BJ (cell line): ENCODE measurements around the gene SDK1. TPM values are rescaled to one million over a fixed set of nuclear protein-coding genes. Genes with fewer than 3 reads are reported as not detected.

Source experiments
- CTCF ChIA-PET: fragments of 350-600 bp; formaldehyde crosslinking; extraction: SDS; loops from one replicate; lab custom pipeline; 2021; ENCODE audit warnings: antibody characterized with exemption, inconsistent platforms; lab: Yijun Ruan, JAX
- POLR2A ChIA-PET: fragments of 300-600 bp; sonication (Branson Sonifier 250); formaldehyde crosslinking; extraction: SDS; loops from one replicate; lab custom pipeline; 2021; ENCODE audit warnings: antibody characterized with exemption; lab: Charles Lee
- DNase-seq: peaks from one replicate; pipeline ENCODE4 v3.0.0-alpha.2; 2011; ENCODE audit warnings: low read depth
- H3K27me3 ChIP-seq: 2 replicates; pipeline ENCODE4 v1.6.0; 2011; ENCODE audit warnings: low read length; ENCODE audit not compliant: control insufficient read depth, insufficient read depth
- H3K36me3 ChIP-seq: 2 replicates; pipeline ENCODE4 v1.5.1; 2011; ENCODE audit warnings: low read length; ENCODE audit not compliant: control insufficient read depth, insufficient read depth
- H3K4me3 ChIP-seq: 2 replicates; pipeline ENCODE4 v1.5.1; 2011; ENCODE audit warnings: low read depth, mild to moderate bottlenecking, control low read depth, low read length
- polyA plus RNA-seq: library from polyadenylated mRNA; depleted of rRNA; stranded (reverse); fragments of >200 nt; gene quantifications from 2 replicates; pipeline ENCODE4 v1.2.3, GENCODE V29; 2011
- TF ChIP-seq, protein P1 (sequence below): IDR thresholded peaks from 2 replicates; pipeline ENCODE4 v1.5.1; 2011; ENCODE audit warnings: low read depth, mild to moderate bottlenecking, control low read depth, inconsistent platforms, low read length, moderate library complexity; ENCODE audit not compliant: insufficient read depth

The SDK1 gene
- polyA plus RNA-seq, 1 experiment, result 0.01 TPM

DNA sequence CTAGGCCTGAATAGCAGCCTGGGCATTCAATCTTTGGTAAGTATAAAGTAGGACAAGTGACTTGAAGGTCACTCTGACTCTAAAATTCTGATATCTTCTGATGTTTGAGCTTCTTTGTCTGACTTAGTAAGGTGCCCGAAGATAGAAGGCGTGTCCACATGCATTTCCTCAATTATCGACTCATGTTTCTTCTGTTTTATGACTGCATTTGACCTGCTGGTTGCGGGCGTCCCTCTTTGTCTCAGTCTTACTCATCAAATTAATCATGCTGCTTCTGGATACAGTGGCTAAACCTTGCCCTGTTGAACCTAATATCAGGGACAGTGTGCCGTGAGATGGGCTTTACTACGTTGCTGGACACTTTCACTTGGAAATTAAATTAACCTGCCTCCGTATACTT, 534.1 kb downstream of the SDK1 start:
- no peaks in the 10 kb centered on the region for H3K27me3 ChIP-seq
- no peak for DNase-seq
- no peaks in the 10 kb centered on the region for H3K36me3 ChIP-seq
- ChIA-PET POLR2A (no interaction called here), CTCF (no interaction called here)
- H3K4me3 ChIP-seq, result no peak overlapping the region
- TF ChIP-seq, protein P1, sequence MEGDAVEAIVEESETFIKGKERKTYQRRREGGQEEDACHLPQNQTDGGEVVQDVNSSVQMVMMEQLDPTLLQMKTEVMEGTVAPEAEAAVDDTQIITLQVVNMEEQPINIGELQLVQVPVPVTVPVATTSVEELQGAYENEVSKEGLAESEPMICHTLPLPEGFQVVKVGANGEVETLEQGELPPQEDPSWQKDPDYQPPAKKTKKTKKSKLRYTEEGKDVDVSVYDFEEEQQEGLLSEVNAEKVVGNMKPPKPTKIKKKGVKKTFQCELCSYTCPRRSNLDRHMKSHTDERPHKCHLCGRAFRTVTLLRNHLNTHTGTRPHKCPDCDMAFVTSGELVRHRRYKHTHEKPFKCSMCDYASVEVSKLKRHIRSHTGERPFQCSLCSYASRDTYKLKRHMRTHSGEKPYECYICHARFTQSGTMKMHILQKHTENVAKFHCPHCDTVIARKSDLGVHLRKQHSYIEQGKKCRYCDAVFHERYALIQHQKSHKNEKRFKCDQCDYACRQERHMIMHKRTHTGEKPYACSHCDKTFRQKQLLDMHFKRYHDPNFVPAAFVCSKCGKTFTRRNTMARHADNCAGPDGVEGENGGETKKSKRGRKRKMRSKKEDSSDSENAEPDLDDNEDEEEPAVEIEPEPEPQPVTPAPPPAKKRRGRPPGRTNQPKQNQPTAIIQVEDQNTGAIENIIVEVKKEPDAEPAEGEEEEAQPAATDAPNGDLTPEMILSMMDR, result no peak

DNA sequence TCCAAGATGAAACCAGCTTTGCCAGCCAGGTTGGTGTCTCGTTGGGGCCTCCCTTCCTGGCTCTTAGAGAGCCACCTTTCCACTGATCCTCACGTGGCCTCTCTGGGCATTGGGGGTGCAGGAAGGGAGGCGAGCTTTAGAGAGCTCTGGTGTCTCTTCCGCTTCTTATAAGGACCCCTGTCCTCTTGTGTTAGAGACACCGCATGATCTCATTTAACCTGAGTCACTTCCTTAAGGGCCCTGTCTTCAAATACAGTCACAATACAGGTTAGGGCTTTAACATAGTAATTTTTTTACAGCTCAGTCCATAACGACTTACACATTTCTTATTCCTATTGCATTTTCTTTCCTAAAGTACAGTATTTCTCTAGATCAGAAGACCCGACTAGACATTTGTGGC, 535.8 kb downstream of the SDK1 start:
- TF ChIP-seq, protein P1, result no peak
- H3K27me3 ChIP-seq, result no peaks in the 10 kb centered on the region
- ChIA-PET CTCF (no interaction called here), POLR2A (no interaction called here)
- no peaks in the 10 kb centered on the region for H3K36me3 ChIP-seq
- H3K4me3 ChIP-seq, result no peak overlapping the region
- DNase-seq, result no peak

DNA sequence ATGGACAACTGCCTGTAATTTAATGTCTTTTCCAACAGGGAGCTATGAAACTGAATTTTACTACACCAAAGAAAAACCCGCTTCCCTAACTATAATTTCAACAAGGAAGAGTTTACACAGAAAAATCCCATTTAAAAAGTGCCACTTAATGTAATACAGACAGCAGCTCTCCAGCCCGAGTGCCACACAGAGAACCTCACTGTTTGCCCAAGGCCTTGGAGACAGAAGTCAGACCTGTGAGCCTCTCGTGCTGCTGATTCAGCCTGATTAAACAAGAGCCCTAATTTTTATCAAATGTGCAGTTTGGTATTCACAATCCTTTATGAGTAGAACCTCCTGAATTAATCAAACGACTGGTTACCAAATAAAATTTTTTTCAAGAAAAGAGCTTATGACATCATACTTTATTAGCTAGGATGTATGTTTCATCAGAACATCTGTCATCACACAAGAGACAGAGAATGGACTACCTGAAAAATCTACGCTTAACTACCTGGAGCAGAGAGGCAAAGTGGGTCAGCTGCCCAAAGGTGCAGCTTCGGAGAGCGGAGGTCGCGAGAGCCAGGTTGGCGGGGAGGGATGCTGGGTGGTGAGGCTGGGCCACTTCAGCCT, 543.6 kb downstream of the SDK1 start:
- no peak overlapping the region for H3K4me3 ChIP-seq
- POLR2A ChIA-PET, result no interaction called here
- DNase-seq, result no peak
- TF ChIP-seq, protein P1, result no peak
- CTCF ChIA-PET, result no interaction called here
- no peaks in the 10 kb centered on the region for H3K27me3 ChIP-seq
- H3K36me3 ChIP-seq, result no peaks in the 10 kb centered on the region

DNA sequence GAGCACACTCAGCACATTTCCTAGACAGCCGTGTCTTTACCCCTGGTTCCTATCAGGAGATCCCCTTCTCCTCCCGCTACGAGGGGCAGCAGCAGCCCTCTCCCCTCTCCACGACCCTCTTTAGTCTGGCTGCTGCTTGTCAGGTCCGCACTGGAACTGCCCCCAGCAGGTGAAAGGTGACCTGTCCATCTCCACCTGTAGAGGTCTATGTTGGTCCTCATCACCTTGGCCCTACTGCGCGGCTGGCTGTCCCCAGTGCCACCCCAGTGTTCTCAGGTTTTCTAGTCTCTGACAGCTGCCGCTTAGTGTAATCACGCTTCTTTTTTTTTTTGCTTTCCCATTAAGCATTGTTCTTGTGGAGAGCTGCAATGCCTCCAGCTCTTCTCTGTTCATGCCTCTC, 545.7 kb downstream of the SDK1 start:
- Histone ChIP-seq H3K36me3 (no peaks in the 10 kb centered on the region), H3K27me3 (no peaks in the 10 kb centered on the region), H3K4me3 (no peak overlapping the region)
- TF ChIP-seq, protein P1, result no peak
- ChIA-PET POLR2A (no interaction called here), CTCF (no interaction called here)
- no peak for DNase-seq

DNA sequence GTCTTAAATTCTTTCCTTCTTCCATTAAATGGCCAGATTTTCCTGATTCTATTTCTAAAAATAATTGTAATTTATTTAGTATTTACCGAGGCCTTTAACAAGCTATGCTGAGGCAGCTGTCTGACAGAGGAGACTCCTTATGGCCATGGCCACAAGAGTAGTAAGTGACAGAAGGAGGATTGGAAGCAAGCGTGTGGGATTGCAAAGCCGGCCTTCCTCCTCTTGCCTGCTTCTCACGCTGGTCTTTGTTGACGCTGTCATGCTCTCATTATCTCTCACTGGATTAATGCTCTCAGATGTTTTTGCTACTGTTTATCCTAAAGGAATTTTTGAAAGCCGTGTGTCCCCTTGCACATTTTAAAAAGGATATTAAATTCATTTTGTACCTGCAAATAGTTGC, 546.3 kb downstream of the SDK1 start:
- no peaks in the 10 kb centered on the region for H3K36me3 ChIP-seq
- no peak overlapping the region for H3K4me3 ChIP-seq
- no peak for DNase-seq
- ChIA-PET POLR2A (no interaction called here), CTCF (no interaction called here)
- no peaks in the 10 kb centered on the region for H3K27me3 ChIP-seq
- TF ChIP-seq, protein P1, result no peak
